Pancreas (tissue), 10 donors: ENCODE results near the gene OTX2. TPM values are rescaled to one million over a fixed set of nuclear protein-coding genes. Genes with fewer than 3 reads are reported as not detected.

Source experiments
- ATAC-seq, 4 donors: fragments of 200-7000 bp; cut with Tn5 transposase; one replicate each; pipeline versions ENCODE4 v1.8.0 to v1.9.1; 2020; ENCODE audit warnings: mild to moderate bottlenecking in 4 of 4, moderate library complexity in 4 of 4
- DNase-seq, 6 donors: peaks; one replicate each; pipeline ENCODE4 v3.0.0-alpha.2; 2020
- FAIRE-seq: peaks from 2 replicates; lab custom pipeline; 2012; peaks lifted over from hg19 to GRCh38; lab: Jason Lieb, UNC
- H3K27ac ChIP-seq, 4 donors: fragments of 200-600 bp; sonication (generic); 1 replicate in 3 of 4; 2 replicates in 1 of 4; pipeline versions ENCODE4 v1.5.0 to v1.8.0; 2020
- H3K27me3 ChIP-seq, 4 donors: fragments of 200-600 bp; one replicate each; pipeline ENCODE4 v1.8.0; 2021
- H3K36me3 ChIP-seq, 3 donors: fragments of 200-600 bp; sonication (generic) in 1 of 3; one replicate each; pipeline versions ENCODE4 v1.5.0 to v1.8.0; 2020 to 2021
- H3K4me1 ChIP-seq, 3 donors: fragments of 200-600 bp; one replicate each; pipeline ENCODE4 v1.8.0; 2021
- H3K4me3 ChIP-seq, 4 donors: fragments of 200-600 bp; sonication (generic) in 2 of 4; one replicate each; pipeline versions ENCODE4 v1.5.0 to v1.8.0; 2020 to 2021
- H3K9me3 ChIP-seq, 4 donors: fragments of 200-600 bp; one replicate each; pipeline ENCODE4 v1.8.0; 2021
- CTCF ChIP-seq, 4 donors: fragments of 200-600 bp; sonication (generic) in 3 of 4; IDR thresholded peaks; one replicate each; pipeline versions ENCODE4 v1.5.0 to v1.8.0; 2021; ENCODE audit warnings: antibody characterized with exemption in 4 of 4
- WGBS, 2 donors: extraction: QIAGEN DNeasy Blood & Tissue Kit; methylation state at CpG; one replicate each; pipeline ENCODE4 v1.1.7; 2013; 5-methylcytosine and 5-hydroxymethylcytosine counted together
- intact Hi-C, 3 donors: fragments of 100-400 bp; cut with DNase I; formaldehyde crosslinking; loops; one replicate each; pipeline versions ENCODE4 v1.11.1 to v1.14.2; 2022
- polyA plus RNA-seq, 2 donors: library from polyadenylated mRNA; stranded (reverse); fragments of 200-250 nt; gene quantifications; one replicate each; pipeline ENCODE4 v1.2.3, GENCODE V29; 2013
- total RNA-seq, 6 donors: library from RNA; stranded (reverse); fragmentation: NEBNext Ultra II Directional in 4 of 6; extraction: Animal tissue kit (Norgen Biotek cat#: 25700) in 4 of 6; gene quantifications; one replicate each; pipeline versions ENCODE4 v1.2.1 to v1.2.4, GENCODE V29; 2021 to 2023
- donor health status: healthy with polysubstance abuse.
- donor health status: DM: no; HTN: no; CAD: no; lungs with moderate emphysema.
- donor health status: DM: no; HTN: no; CAD: no.
- donor health status: control.
- donor health status: control.
- donor health status: Bipolar disorder and iron deficiency.
- donor health status: DM: yes; HTN: yes; CAD: no.
- donor health status: DM: no; HTN: no; CAD: no.
- donor health status: DM: no; HTN: no; CAD: no.
- donor health status: DM: yes; HTN: yes; CAD: no.

OTX2 gene
- total and polyA plus RNA-seq, 8 donors, result not detected

DNA sequence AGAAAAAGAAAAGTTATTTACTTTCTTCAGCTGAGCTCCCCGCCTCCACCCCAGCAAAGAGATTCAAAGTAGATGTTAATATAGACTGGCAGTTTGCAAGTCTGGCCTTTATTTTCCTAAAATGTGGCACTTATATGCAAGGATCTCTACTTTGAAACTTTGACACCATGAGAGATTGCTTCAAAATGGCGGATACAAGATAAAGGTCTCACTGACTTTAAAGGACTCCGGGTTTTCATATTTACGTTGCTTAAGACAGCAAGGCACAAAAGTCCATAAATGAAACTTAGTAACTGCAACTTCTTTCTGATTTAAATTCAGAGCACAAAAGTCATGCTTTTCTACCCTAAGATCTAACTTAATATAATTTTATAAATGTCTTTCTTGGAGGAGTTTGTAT lies 3.5 kb downstream of the OTX2 start:
- intact Hi-C loops, result no loop called here
- WGBS, 2 donors, result 14 to 18% methylated on average over 4 of the region's 4 CpGs
- ATAC-seq (no peak), FAIRE-seq (no peak), DNase-seq (no peak)
- no peak for TF ChIP-seq CTCF (IDR thresholded peaks at IDR 0.05)
- Histone ChIP-seq H3K9me3 (no peaks in the 10 kb centered on the region), H3K27me3 (peaks cover 8 to 87% (median 36%) of the 10 kb centered on the region in 4 donors), H3K4me3 (no peak overlapping the region), H3K36me3 (no peaks in the 10 kb centered on the region), H3K4me1 (no peaks in the 10 kb centered on the region), H3K27ac (no peak overlapping the region)

DNA sequence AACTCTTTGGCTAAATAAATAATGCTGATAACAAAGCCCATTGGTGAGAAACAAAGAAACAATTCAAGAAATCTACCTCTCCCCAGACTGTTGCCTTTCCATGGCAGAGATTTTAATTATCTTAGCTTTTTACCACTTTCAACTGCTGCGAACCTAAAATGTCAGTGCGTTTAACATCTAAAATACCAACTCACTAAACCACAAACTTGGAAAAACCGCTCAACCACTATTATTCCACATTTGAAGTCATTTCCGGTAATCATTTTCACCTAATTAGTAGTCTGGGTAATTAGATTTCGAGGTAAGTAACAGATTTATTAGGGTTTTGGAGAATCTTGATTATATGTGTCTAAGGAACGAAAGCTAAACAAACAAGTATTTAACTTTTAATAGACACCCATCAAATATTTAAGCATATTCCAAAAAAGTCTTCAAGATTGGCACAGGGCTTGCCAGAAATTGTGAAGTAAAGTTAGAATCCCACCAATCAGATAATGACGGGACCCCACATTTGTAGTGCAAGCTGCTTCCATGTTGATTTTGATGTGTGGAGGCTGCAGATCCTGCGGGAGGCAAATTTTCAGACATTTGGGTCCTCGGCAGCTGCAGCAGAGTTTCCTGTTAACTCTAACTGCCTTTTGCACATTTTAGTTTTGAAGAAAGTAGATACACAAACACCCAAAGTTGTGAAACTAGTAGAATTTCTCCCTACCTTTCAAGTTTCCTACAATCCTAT lies 4.1 kb downstream of the OTX2 start:
- DNase-seq (no peak), FAIRE-seq (no peak), ATAC-seq (no peak)
- 11 to 14% methylated on average over 9 of the region's 9 CpGs for WGBS, 2 donors
- TF ChIP-seq CTCF (IDR thresholded peaks at IDR 0.05), result no peak
- Histone ChIP-seq H3K36me3 (no peaks in the 10 kb centered on the region), H3K27ac (no peak overlapping the region), H3K4me3 (no peak overlapping the region), H3K9me3 (no peaks in the 10 kb centered on the region), H3K4me1 (no peaks in the 10 kb centered on the region), H3K27me3 (peaks cover 8 to 82% (median 36%) of the 10 kb centered on the region in 4 donors)
- intact Hi-C loops, result no loop called here

DNA sequence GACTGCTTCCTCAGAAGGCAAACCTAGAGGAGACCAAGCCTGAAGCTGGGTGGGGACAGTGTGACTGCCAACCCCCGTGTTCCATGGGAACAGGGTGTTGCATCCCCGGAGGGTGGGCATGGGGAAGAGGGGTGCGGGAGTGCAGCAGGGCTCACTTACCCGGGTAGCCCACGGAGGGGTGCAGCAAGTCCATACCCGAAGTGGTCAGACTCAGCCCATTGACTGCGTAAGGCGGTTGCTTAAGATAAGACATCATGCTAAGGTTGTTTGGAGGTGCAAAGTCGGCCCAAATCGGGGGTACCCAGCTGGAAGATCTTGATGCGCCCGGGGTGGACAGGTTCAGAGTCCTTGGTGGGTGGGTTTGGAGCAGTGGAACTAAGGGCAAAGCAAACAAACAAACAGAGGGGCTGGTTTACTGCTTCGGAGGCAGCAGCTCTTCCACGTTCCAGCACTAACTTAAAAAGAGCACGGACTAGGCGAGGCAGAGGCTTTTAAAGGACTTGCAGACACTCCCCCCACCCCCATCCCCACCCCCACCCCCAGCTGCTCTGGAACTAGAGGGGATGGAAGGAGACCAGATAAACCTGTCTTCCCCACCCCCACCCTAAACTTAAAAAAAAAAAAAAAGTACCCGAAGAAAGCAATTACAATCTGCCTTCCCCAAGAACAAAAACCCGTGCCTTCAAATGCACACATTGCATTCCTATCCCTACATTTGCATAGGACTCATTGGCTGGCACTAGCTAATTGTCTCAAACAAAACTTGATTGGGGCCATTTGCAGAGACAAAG lies 4.9 kb downstream of the OTX2 start:
- FAIRE-seq (no peak), DNase-seq (no peak), ATAC-seq (no peak)
- intact Hi-C loops, result no loop called here
- Histone ChIP-seq H3K27me3 (peaks cover 8 to 79% (median 35%) of the 10 kb centered on the region in 4 donors), H3K4me3 (no peak overlapping the region), H3K9me3 (no peaks in the 10 kb centered on the region), H3K27ac (no peak overlapping the region), H3K4me1 (no peaks in the 10 kb centered on the region), H3K36me3 (no peaks in the 10 kb centered on the region)
- WGBS, 2 donors, result 5 to 6% methylated on average over 18 of the region's 18 CpGs
- no peak for TF ChIP-seq CTCF (IDR thresholded peaks at IDR 0.05)

DNA sequence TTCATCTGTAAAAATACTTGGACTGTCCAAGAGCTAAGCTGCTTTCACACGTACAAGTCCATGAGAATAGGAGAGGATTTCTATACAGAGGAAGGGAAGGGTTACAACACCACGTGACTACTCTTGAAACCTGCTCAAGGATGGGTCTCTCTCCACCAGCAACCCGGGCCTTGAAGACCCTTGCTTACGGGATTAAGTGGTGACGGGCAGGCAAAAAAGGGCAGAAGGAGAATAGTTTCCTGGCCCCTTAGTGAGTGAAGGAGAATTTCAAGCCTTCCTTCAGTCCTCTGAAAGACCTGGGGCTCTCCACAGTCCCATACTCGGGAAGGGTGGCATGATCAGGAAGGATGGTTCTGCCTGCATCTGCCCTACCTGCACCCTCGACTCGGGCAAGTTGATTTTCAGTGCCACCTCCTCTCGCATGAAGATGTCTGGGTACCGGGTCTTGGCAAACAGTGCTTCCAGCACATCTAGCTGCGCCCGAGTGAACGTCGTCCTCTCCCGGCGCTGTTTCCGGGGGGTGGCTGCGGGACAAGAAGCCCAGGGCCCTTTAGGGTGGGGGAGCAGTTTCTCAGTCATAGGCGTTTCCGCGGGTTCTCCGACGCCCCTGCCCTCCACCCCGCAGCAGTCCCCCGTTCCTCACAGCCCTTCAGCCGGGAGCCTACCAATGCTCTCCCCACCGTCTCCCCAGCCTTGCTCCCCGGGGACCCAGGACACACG lies 6.3 kb downstream of the OTX2 start:
- 5% methylated on average over 29 of the region's 29 CpGs for WGBS, 2 donors
- no peak overlapping the region for H3K4me3 ChIP-seq
- no peak for TF ChIP-seq CTCF (IDR thresholded peaks at IDR 0.05)
- ATAC-seq, result no peak
- H3K36me3 ChIP-seq, result no peaks in the 10 kb centered on the region
- no peak for FAIRE-seq
- H3K27me3 ChIP-seq, result peaks cover 8 to 79% (median 29%) of the 10 kb centered on the region in 4 donors
- H3K4me1 ChIP-seq, result no peaks in the 10 kb centered on the region
- intact Hi-C loops, result no loop called here
- no peaks in the 10 kb centered on the region for H3K9me3 ChIP-seq
- DNase-seq, result no peak
- H3K27ac ChIP-seq, result no peak overlapping the region
